GM21423 (cell line): ENCODE measurements around the gene SWI5.
A peak's percentile ranks its signal among the peaks of the same experiment; 100 is the strongest.
"Not testable (repeated sequence)": the region's sequence is repeated elsewhere in the genome, so short reads cannot be mapped to it uniquely, and the experiment has no call there.

Source experiments
- ATAC-seq: cut with Tn5 transposase; IDR thresholded peaks from one replicate; pipeline ENCODE4 v1.9.1; 2021; ENCODE audit warnings: mild to moderate bottlenecking, moderate library complexity; ENCODE audit not compliant: unreplicated experiment

Gene SWI5

DNA sequence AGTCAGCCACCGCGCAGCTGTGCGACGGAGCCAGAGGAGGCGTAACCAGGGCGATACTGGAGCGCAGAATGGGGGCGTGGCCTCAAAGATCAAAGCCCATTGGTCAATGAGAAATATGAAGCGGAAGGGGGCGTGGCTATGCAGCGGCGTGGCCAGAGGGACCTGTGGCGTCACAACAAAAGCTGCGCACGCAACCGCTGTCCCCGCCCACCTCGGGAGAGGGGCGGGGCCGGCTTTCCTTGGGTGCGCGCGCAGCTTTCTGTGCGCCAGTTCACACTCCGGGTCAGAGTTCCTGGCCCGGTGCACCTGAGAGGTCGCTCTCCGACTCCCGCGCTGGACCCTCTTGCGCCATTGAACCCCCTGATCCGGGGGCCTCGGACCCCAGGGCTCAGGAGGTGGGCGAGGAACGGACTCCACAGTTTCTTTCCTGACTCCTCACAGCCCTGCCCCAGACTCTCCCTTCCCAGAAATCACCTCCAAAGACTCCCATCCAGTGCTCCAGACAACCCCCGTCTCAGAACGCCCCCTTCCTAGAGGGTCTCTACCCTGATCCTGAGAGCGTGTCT, at the start of gene SWI5:
Gene SWI5 (plus strand): TSS at position 269 of the 566 bp plus-strand sequence.
- peak; percentile 95 for ATAC-seq

- no peak for ATAC-seq
Observed at GRCh38 chr9:128226412-128226801, 49.7 kb upstream of the SWI5 start.

DNA sequence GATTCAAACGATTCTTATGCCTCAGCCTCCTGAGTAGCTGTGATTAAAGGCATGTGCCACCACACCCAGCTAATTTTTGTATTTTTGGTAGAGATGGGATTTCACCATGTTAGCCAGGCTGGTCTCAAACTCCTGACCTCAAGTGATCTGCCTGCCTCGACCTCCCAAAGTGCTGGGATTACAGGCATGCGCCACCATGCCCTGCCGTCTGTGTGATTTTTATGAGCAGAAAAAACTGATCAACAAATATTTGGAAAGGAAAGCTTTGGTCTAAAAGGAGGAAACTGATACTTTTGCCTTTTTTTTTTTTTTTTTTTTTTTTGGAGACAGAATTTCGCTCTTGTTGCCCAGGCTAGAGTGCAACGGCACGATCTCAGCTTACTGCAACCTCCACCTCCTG, 45.2 kb upstream of the SWI5 start:
- ATAC-seq = not testable (repeated sequence)

- ATAC-seq = no peak
Observed at GRCh38 chr9:128231638-128232527, 44.2 kb upstream of the SWI5 start.

DNA sequence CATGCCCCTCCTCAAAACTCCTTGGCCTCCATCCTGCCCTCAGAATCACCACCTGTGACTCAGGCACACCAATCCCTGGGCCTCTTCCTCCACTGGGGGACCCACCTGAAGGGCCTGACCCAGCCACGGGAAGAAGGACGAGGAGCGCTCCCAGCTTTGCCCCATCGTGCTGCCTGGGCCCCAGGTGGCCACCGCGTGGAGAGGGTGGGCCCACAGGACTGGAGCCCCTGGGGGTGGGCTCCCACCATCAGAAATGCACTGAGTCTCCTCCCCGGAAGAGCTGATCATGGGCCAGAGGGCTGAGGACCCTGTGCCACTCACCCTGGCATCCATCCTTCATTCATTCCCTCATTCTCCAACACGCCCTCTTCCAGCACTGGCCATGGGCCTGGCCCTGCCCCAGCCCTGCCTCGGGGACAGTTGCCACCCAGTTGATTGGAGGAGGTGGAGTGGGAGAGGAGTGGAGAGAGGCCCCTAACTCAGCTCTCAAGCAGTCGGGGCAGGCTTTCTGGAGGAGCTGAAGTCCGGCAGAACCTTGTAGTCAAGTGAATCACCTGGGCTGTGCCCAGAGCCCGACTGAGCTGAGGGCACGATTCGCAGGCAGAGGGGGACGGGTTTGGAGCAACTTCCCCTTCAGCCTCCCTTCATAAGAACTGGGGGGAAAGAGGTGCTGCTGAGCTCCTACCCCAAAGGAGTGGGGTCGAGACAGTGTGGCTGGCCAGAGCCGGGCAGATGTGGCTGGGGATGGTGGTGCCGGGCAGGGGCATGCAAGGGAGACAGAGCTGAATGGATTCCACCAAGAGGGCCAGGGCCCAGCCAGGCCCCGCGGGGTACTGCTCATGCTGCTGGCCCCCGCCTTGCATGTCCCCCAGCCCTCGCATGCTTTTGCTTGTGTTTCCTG, 43.3 kb upstream of the SWI5 start:
- ATAC-seq = no peak

DNA sequence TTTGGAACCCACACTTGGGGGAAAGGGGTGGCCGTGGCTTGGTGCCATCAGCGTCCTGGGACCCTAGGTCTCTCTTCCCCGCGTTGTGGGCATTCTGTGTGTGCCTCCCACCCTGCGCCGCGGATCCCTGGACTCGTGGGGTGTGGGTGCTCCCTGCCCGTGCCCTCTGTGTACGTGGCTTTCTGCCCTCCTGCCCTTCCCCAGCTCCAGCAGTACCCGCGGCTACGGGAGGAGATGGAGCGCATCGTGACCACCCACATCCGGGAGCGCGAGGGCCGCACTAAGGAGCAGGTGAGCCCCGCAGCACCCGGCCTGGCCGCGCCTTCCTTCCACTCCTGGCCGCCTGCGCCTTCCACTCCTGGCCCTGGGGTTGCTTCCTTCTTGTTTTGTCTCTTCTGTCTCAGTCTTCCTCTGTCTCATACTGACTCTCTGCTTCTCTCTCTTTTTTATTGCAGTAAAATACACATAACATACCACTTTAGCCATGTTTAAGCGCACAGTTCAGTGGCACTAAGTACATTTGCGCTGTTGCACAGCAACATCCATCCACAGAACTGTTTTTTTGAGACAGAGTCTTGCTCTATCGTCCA, 42.2 kb upstream of the SWI5 start:
- no peak for ATAC-seq

GRCh38 chr9:128242124-128242523, 34.0 kb upstream of the SWI5 start:
- no peak for ATAC-seq

DNA sequence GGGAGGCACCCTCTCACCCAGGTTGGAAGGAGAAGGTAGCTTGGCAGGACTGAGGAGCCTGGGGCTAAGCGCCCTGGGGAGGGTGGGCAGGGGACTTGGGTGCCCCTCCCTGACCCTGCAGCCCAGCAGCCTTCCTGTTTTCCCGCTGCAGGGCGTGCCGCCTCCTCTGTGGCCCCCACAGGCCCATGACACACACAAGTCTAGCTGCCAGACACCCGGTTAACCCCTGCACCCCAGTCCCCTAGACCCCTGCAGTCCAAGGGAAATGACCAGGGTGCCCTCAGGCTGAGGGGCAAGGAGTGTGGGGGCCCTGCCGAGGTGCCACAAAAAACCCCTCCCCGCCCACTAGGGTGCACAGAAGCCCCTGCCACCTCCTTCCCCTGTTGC, 33.3 kb upstream of the SWI5 start:
- no peak for ATAC-seq

- ATAC-seq = no peak
Observed at GRCh38 chr9:128243215-128244018, 32.7 kb upstream of the SWI5 start.

DNA sequence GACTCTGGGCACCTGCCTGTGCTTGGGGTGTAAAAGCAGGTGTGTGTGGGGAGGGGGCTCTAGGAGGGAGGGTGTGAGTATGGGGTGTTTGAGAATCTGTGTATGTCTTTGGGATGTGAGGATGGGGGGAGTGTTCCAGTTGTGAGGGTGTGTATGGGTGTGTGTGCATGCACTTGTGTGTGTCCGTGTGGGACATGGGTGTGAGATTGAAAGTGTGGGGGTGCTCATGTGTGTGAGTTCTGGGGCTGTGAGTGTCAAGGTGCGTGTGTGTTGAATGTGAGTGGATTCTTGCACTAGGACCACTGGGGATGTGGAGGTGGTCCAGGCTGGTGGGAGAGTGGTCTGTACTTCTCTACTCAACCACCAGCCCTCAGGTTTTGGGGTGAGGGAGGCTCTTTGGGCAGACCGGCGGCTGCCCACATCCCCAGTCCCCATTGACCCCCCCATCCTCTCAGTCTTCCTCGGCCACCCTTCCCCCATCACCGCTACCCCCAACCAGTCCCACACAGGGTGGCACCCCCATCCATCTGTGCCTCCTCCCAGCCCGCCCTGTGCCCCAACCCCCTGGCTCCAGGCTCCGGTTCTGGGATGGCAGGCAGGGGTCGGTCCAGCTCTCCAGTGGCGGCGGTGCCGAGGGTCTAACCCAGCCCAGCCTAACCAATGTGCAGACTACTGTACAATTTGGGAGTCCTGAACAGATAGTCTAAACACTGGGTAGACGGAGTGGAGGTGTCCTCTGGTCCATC, 31.8 kb upstream of the SWI5 start:
- ATAC-seq = no peak

DNA sequence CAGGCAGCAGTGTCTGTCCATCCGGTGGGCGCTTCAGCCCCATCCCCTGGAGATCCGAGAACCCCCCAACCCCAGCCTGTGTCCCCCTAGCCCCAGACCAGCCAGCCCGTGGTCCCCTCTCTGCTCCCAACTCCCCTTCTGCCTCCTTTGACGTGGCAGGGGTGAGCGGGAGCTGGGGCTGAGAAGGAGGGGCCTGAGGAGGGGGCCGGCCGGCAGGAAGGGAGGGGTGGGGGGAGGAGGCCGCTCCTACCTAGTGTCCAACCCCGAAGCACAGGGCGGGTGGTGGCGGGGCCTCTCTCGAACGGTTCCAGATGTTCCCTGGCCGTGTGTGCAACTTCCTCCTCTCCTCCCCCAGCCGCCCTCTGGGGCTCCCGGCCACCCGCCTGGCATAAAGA, 31.2 kb upstream of the SWI5 start:
- ATAC-seq = no peak

- ATAC-seq = no peak
Observed at GRCh38 chr9:128245421-128246151, 30.5 kb upstream of the SWI5 start.

GRCh38 chr9:128246471-128246870, 29.6 kb upstream of the SWI5 start:
- ATAC-seq = no peak

- ATAC-seq = no peak
Observed at GRCh38 chr9:128247226-128247803, 28.8 kb upstream of the SWI5 start.

GRCh38 chr9:128249558-128249907, 26.5 kb upstream of the SWI5 start:
- no peak for ATAC-seq

DNA sequence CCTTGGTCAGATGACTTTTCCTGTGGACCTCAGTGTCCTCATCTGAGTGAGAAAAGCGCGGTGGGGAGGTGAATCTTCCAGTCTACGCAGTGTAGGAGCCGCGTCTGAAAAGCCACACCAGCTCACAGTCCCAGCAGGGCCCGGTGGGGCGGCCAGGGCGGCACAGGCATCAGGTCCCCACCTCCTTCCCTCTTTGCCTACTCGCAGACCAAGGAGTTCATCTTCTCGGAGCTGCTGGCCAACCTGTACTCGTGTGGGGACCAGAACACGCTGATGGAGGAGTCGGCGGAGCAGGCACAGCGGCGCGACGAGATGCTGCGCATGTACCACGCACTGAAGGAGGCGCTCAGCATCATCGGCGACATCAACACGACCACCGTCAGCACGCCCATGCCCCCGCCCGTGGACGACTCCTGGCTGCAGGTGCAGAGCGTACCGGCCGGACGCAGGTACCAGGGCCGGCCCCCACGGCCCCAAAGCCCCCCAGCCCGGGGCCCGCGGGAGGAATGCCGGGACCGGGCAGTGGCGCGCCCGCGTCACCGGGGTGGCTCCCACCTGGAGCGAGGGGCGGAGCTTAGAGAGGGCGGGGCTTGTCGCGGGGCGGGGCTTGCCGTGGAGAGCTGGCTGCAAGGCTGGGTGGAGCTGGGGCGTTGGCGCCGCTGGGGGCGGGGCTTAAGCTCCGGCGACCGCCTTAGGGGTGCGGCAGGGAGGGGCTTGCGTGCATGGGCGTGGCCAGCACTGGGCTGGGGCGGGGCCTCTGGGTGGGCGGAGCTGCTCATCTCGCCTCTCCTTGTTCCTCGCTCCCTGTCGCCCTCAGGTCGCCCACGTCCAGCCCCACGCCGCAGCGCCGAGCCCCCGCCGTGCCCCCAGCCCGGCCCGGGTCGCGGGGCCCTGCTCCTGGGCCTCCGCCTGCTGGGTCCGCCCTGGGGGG, 25.9 kb upstream of the SWI5 start:
- ATAC-seq = peak; percentile 88

- ATAC-seq = no peak
Observed at GRCh38 chr9:128250839-128251731, 25.0 kb upstream of the SWI5 start.
